ENCODE results near the gene BACH2.

- TF ChIP-seq CTCF (IDR thresholded peaks at IDR 0.05; ENCODE audit: low read depth, low read length, poor library complexity, severe bottlenecking), result no peak
- TF ChIP-seq EZH2phosphoT487 (IDR thresholded peaks at IDR 0.05; ENCODE audit: borderline replicate concordance, low read length), result no peak
These were observed 8.2 kb downstream of the BACH2 start for GRCh38 chr6:90288404-90288803.
